Trophoblast cell (in vitro differentiated cells and primary cell): ENCODE measurements around the gene POLR3H.
A peak's percentile ranks its signal among the peaks of the same experiment; 100 is the strongest.

ENCODE experiments used
- DNase-seq, 2 donors: peaks; one replicate each; pipeline ENCODE4 v3.0.0-alpha.2; 2016
- H2AFZ ChIP-seq: 2 replicates; pipeline ENCODE4 v1.6.1; 2013; ENCODE audit warnings: low read length, moderate library complexity, mild to moderate bottlenecking; ENCODE audit not compliant: insufficient read depth, poor library complexity
- H2AK5ac ChIP-seq: 2 replicates; pipeline ENCODE4 v1.6.1; 2013; ENCODE audit warnings: mild to moderate bottlenecking, low read length
- H2BK120ac ChIP-seq: 2 replicates; pipeline ENCODE4 v1.6.1; 2013; ENCODE audit warnings: low read length, mild to moderate bottlenecking, moderate library complexity; ENCODE audit not compliant: insufficient read depth, poor library complexity
- H2BK12ac ChIP-seq: 2 replicates; pipeline ENCODE4 v1.6.1; 2013; ENCODE audit warnings: mild to moderate bottlenecking, low read length, moderate library complexity
- H2BK5ac ChIP-seq: 2 replicates; pipeline ENCODE4 v1.6.1; 2013; ENCODE audit warnings: low read length, low read depth, moderate library complexity, mild to moderate bottlenecking; ENCODE audit not compliant: poor library complexity
- H3K14ac ChIP-seq: 2 replicates; pipeline ENCODE4 v1.6.1; 2013; ENCODE audit warnings: mild to moderate bottlenecking, low read length
- H3K18ac ChIP-seq: 2 replicates; pipeline ENCODE4 v1.6.1; 2013; ENCODE audit warnings: mild to moderate bottlenecking, low read length
- H3K23ac ChIP-seq: 2 replicates; pipeline ENCODE4 v1.6.1; 2013; ENCODE audit warnings: low read length
- H3K27ac ChIP-seq: 2 replicates; pipeline ENCODE4 v1.5.1; 2013; ENCODE audit warnings: low read depth, mild to moderate bottlenecking, inconsistent platforms, low read length, moderate library complexity
- H3K27me3 ChIP-seq: 2 replicates; pipeline ENCODE4 v1.6.1; 2013; ENCODE audit warnings: inconsistent platforms, mild to moderate bottlenecking, low read length, moderate library complexity; ENCODE audit not compliant: insufficient read depth
- H3K36me3 ChIP-seq, 2 experiments: 1 replicate in 1 of 2; 2 replicates in 1 of 2; pipeline ENCODE4 v1.6.1; 2013; ENCODE audit warnings: low read length in 2 of 2, mild to moderate bottlenecking in 2 of 2, moderate library complexity in 1 of 2; ENCODE audit not compliant: insufficient read depth in 2 of 2, control insufficient read depth in 1 of 2
- H3K4ac ChIP-seq: 2 replicates; pipeline ENCODE4 v1.6.1; 2013; ENCODE audit warnings: low read depth, mild to moderate bottlenecking, low read length, moderate library complexity
- H3K4me1 ChIP-seq, 2 experiments: 1 replicate in 1 of 2; 2 replicates in 1 of 2; pipeline ENCODE4 v1.6.1; 2013; ENCODE audit warnings: low read length in 2 of 2, mild to moderate bottlenecking in 2 of 2, moderate library complexity in 1 of 2; ENCODE audit not compliant: insufficient read depth in 2 of 2, control insufficient read depth in 1 of 2
- H3K4me2 ChIP-seq: 2 replicates; pipeline ENCODE4 v1.6.1; 2013; ENCODE audit warnings: inconsistent platforms, mild to moderate bottlenecking, low read length, moderate library complexity
- H3K4me3 ChIP-seq: 2 replicates; pipeline ENCODE4 v1.5.1; 2013; ENCODE audit warnings: mild to moderate bottlenecking, low read depth, low read length, inconsistent platforms
- H3K79me1 ChIP-seq: one replicate; pipeline ENCODE4 v1.6.1; 2013; ENCODE audit warnings: low read length
- H3K79me2 ChIP-seq: 2 replicates; pipeline ENCODE4 v1.6.1; 2013; ENCODE audit warnings: low read length, mild to moderate bottlenecking; ENCODE audit not compliant: control insufficient read depth, insufficient read depth, poor library complexity
- H3K9ac ChIP-seq: 2 replicates; pipeline ENCODE4 v1.6.1; 2013; ENCODE audit warnings: mild to moderate bottlenecking, low read length
- H3K9me3 ChIP-seq: 2 replicates; pipeline ENCODE4 v1.6.1; 2013; ENCODE audit warnings: low read depth, mild to moderate bottlenecking, control low read depth, inconsistent platforms, low read length; ENCODE audit not compliant: insufficient read depth
- H4K12ac ChIP-seq: 2 replicates; pipeline ENCODE4 v1.6.1; 2013; ENCODE audit warnings: low read depth, mild to moderate bottlenecking, low read length, moderate library complexity
- H4K8ac ChIP-seq: 2 replicates; pipeline ENCODE4 v1.6.1; 2013; ENCODE audit warnings: low read depth, mild to moderate bottlenecking, low read length, moderate library complexity
- H4K91ac ChIP-seq: one replicate; pipeline ENCODE4 v1.6.1; 2013; ENCODE audit warnings: low read depth, mild to moderate bottlenecking, low read length, moderate library complexity
- WGBS: extraction: QIAGEN DNeasy Blood & Tissue Kit; methylation state at CpG from one replicate; pipeline ENCODE4 v1.1.7; 2013; ENCODE audit warnings: missing lambda C conversion rate; ENCODE audit not compliant: insufficient read length, insufficient coverage; ENCODE audit errors: extremely low coverage; 5-methylcytosine and 5-hydroxymethylcytosine counted together

Gene POLR3H

GRCh38 chr22:41507330-41508063 is 36.8 kb downstream of the POLR3H start:
- Histone ChIP-seq H4K12ac (no peak overlapping the region), H2AK5ac (no peak overlapping the region), H3K79me1 (peaks cover 2% of the 10 kb centered on the region), H3K23ac (no peak overlapping the region), H3K14ac (no peak overlapping the region), H3K4me1 (peaks cover 3% of the 10 kb centered on the region in 2 experiments), H3K27me3 (no peaks in the 10 kb centered on the region), H3K27ac (no peak overlapping the region), H2AFZ (no peak overlapping the region), H3K18ac (no peak overlapping the region), H3K36me3 (peaks cover 27 to 42% of the 10 kb centered on the region in 2 experiments), H2BK5ac (no peak overlapping the region), H3K9ac (no peak overlapping the region), H3K4ac (no peak overlapping the region), H4K8ac (no peak overlapping the region), H3K9me3 (no peaks in the 10 kb centered on the region), H2BK120ac (no peak overlapping the region), H3K4me2 (no peak overlapping the region), H3K4me3 (no peak overlapping the region), H2BK12ac (no peak overlapping the region), H4K91ac (no peak overlapping the region), H3K79me2 (no peaks in the 10 kb centered on the region)
- no CpG with 5 or more reads among the region's 23 CpGs for WGBS
- DNase-seq = no peak

DNA sequence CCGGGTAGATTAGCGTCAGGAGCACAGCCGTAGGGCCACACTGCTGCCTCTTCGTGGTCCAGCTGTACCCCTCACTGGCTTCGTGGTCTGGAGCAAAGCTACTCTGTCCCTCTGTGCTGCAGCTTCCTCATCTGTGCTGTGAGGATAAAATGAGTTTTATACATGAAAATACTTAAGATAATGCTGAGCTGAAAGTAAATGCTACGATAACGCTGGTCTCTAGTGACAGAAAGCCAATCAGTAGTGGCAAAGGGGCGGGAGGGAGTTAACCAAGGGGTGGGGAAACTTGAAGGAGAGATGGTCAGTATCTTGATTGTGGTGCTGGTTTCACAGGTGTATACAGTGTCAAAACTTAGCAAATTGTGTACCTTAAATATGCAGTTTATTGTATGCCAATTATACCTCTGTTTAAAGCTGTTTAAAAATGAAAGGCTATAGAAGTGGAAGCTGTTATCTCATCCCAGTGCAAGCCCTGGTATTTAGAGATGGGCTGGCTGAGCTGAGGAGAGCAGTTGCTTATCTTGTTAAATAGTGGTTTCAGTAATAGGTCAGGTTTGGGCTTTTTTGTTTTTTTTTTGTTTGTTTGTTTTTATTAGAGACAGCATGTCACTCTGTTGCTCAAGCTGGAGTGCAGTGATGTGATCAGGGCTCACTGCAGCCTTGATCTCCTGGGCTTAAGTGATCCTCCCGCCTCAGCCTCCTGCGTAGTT is 38.6 kb downstream of the POLR3H start:
- H3K23ac ChIP-seq = no peak overlapping the region
- no CpG with 5 or more reads among the region's 10 CpGs for WGBS

DNA sequence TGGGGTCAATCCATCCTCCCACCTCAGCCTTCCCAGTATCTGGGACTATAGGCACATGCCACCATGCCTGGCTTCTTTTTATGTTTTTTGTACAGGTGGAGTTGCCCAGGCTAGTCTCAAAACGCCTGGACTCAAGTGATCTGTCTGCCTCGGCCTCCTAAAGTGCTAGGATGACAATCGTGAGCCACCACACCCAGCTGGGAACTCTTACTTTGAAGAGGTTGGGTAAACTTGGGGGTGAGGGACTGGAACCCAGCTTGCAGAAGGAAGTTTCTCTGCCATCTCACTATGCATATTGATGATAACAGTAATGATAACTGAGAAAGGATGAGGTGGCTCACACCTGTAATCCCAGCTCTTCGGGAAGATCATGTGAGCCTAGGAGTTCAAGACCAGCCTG is 39.5 kb downstream of the POLR3H start:
- no peaks in the 10 kb centered on the region for H3K79me1 ChIP-seq
- H3K4me3 ChIP-seq = no peak overlapping the region
- H4K8ac ChIP-seq = no peak overlapping the region
- H2AK5ac ChIP-seq = no peak overlapping the region
- H3K9me3 ChIP-seq = no peaks in the 10 kb centered on the region
- no peak overlapping the region for H2BK5ac ChIP-seq
- H3K4me1 ChIP-seq = no peaks in the 10 kb centered on the region
- WGBS = no CpG with 5 or more reads among the region's 4 CpGs
- no peak overlapping the region for H3K14ac ChIP-seq
- H2BK120ac ChIP-seq = no peak overlapping the region
- H3K27ac ChIP-seq = no peak overlapping the region
- no peak overlapping the region for H2BK12ac ChIP-seq
- peaks cover 33 to 50% of the 10 kb centered on the region in 2 experiments for H3K36me3 ChIP-seq
- H4K91ac ChIP-seq = no peak overlapping the region
- H3K9ac ChIP-seq = no peak overlapping the region
- no peak overlapping the region for H4K12ac ChIP-seq
- H3K4me2 ChIP-seq = no peak overlapping the region
- H2AFZ ChIP-seq = no peak overlapping the region
- no peak overlapping the region for H3K4ac ChIP-seq
- no peak overlapping the region for H3K18ac ChIP-seq
- no peak for DNase-seq
- H3K27me3 ChIP-seq = no peaks in the 10 kb centered on the region
- H3K23ac ChIP-seq = no peak overlapping the region
- no peaks in the 10 kb centered on the region for H3K79me2 ChIP-seq

More for the DNA sequence above, 38.6 kb downstream of the POLR3H start:
- Histone ChIP-seq H2BK5ac (no peak overlapping the region), H2BK12ac (no peak overlapping the region), H4K91ac (no peak overlapping the region), H3K18ac (no peak overlapping the region), H3K4me3 (no peak overlapping the region), H4K8ac (no peak overlapping the region), H2AK5ac (no peak overlapping the region), H3K36me3 (peaks cover 32 to 53% of the 10 kb centered on the region in 2 experiments), H2BK120ac (no peak overlapping the region), H3K14ac (no peak overlapping the region), H4K12ac (no peak overlapping the region), H3K27me3 (no peaks in the 10 kb centered on the region), H3K79me1 (no peaks in the 10 kb centered on the region), H2AFZ (no peak overlapping the region), H3K9ac (no peak overlapping the region), H3K9me3 (no peaks in the 10 kb centered on the region), H3K4me2 (no peak overlapping the region), H3K79me2 (no peaks in the 10 kb centered on the region), H3K4me1 (no peaks in the 10 kb centered on the region), H3K27ac (no peak overlapping the region), H3K4ac (no peak overlapping the region)
- DNase-seq = peak in 1 of 2 donors; percentile 29

DNA sequence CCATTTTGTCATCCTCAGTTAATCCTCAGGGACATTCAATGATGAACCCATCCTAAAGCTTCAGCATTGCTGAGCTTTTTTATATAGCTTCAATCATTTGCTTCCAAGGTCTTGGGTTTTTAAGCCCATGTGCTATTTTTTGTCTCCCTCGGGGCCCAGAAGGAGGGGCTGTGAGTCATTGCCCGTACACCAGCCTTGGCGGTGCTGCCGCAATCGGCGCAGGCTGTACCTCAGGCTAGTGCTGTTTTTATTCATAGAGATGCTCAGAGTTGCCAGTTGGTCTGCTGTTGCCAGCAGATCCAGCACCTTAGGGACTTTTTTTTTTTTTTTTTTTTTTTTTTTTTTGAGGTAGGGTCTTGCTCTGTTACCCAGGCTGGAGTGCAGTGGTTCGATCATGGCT is 39.9 kb downstream of the POLR3H start:
- Histone ChIP-seq H2BK5ac (no peak overlapping the region), H3K9ac (no peak overlapping the region), H3K79me2 (no peaks in the 10 kb centered on the region), H3K14ac (no peak overlapping the region), H2AK5ac (no peak overlapping the region), H2BK12ac (no peak overlapping the region), H3K23ac (no peak overlapping the region), H4K8ac (no peak overlapping the region), H3K4me2 (no peak overlapping the region), H3K27ac (no peak overlapping the region), H3K4me1 (no peaks in the 10 kb centered on the region), H3K79me1 (no peaks in the 10 kb centered on the region), H3K18ac (no peak overlapping the region), H3K9me3 (peaks cover 2% of the 10 kb centered on the region), H3K36me3 (peaks cover 37 to 54% of the 10 kb centered on the region in 2 experiments), H4K91ac (no peak overlapping the region), H3K4me3 (no peak overlapping the region), H2AFZ (no peak overlapping the region), H4K12ac (no peak overlapping the region), H2BK120ac (no peak overlapping the region), H3K27me3 (no peaks in the 10 kb centered on the region), H3K4ac (no peak overlapping the region)
- peak; percentile 46 to 69 for DNase-seq
- no CpG with 5 or more reads among the region's 7 CpGs for WGBS
